Activated CD8-positive, alpha-beta memory T cell treated with anti-CD3 and anti-CD28 coated beads for 1 hour (primary cell): Measurements from ENCODE around the gene OR10H3.
"Not testable (repeated sequence)": the region's sequence is repeated elsewhere in the genome, so short reads cannot be mapped to it uniquely, and the experiment has no call there.

Experiments
- DNase-seq, 2 donors: peaks; one replicate each; pipeline ENCODE4 v3.0.0-alpha.2; 2020; ENCODE audit warnings: low read depth in 1 of 2; ENCODE audit errors: extremely low read depth in 1 of 2

Gene OR10H3, protein sequence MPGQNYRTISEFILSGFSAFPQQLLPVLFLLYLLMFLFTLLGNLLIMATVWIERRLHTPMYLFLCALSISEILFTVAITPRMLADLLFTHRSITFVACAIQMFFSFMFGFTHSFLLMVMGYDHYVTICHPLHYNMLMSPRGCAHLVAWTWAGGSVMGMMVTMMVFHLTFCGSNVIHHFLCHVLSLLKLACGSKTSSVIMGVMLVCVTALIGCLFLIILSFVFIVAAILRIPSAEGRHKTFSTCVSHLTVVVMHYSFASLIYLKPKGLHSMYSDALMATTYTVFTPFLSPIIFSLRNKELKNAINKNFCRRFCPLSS

DNA sequence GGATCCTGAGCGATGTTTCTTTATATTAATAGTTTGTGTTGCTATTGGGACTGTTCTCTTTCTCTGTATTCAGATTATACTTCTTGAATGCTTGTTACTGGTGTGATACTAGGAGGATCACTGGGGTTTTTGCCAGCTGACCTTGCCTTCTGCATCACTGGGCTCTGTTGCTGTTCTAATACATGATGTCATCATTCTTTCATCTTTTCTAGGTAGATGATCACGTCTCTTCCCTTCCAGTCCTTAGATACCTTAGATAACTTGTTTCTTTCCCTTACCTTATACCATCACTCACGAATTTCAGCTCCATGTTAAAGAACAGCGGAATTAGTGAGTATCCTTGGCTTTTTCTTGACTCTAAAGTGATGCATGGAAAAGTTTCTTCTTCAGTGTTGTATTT, at the start of gene OR10H3:
Gene OR10H3, plus strand, starts transcription at position 264 of the 400 bp plus-strand sequence. CDS start 3,408 bp downstream, outside the sequence.
- no peak for DNase-seq

DNA sequence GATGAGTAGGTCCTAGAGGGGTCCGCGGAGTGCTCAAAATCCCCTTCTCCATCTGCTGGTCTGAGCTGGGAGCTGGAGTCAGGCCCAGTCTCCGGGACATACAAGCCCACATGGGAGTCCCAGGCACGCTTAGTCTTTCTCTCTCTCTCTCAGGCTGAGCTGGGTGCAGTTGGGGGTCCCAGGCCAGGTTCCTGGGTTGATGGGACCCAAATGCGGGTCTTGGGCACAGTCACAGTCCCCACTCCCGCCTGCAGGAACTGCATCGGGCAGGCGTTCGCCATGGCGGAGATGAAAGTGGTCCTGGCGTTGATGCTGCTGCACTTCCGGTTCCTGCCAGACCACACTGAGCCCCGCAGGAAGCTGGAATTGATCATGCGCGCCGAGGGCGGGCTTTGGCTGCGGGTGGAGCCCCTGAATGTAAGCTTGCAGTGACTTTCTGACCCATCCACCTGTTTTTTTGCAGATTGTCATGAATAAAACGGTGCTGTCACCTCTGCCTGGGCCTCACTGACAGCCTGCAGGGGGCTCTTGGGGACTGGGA, 41.1 kb upstream of the OR10H3 start:
- no peak for DNase-seq

- no peak for DNase-seq
Measured at GRCh38 chr19:15701757-15702533, 35.8 kb upstream of the OR10H3 start.

GRCh38 chr19:15702534-15702930, 35.3 kb upstream of the OR10H3 start:
- no peak for DNase-seq

GRCh38 chr19:15714638-15715037, 23.1 kb upstream of the OR10H3 start:
- no peak for DNase-seq

DNA sequence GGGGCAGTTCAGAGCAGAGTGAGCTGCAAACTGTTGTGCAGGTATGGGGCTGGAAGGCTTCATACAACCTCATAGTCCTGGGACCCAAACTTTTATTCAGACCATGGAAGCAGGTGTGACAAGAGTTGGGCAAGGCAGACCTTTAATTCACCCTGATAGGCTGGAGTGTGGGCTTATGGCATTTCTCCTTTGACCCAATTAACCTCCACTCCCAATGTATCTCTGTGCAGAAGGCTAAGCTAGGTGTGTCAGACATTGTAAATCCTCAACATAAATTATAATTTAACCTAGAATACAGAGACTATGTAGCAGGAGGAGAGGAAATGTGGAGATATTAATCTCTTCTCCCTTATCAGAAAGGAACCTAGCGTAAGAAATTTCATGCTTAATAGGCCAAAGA, 22.1 kb upstream of the OR10H3 start:
- no peak for DNase-seq

DNA sequence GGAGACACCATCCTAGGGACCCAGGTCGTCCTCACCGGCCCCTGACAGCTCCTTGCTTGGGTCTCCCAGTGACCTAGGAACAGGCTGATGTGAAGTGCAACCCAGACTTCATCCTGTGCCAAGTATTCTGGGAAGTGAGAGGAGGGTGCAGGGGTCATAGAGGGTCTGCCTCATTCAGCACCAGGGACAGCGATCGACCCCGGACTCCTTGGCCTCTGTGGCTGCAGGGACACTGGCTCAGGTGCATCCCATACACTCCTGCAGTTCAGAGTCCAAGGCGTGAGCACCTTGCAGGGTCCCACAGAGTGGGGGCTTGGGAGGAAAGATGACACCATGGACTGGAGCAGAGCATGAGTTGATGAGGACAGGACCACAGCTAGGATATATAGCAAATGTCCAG, 20.0 kb upstream of the OR10H3 start:
- no peak for DNase-seq

GRCh38 chr19:15721268-15721667, 16.5 kb upstream of the OR10H3 start:
- no peak for DNase-seq

DNA sequence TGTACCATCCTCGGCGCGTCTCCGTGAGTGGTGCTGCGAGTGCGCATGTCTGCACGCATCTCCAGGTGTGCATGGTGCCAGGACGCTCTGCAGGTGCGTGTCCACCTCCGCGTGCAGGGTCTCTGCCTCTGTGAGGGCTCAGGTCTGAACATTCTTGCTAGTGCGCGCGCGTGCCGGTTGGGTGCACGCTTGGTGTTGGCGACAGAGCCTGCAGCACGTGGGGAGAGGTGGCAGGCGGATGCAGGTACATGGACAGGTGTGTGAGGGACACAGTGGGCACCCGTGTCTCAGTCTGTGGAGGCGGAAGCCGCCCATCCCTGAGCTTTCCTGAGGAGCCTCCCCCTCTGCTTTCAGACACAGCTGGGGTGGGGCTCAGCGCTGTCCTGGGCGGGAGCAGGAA, 14.8 kb upstream of the OR10H3 start:
- DNase-seq: no peak

GRCh38 chr19:15727724-15728123, 10.1 kb upstream of the OR10H3 start, which contains the start of gene OR10H2:
Gene OR10H2 (plus strand): TSS chr19:15728024. CDS start chr19:15728044, 20 bp downstream.
- no peak for DNase-seq

- no peak for DNase-seq
Measured at GRCh38 chr19:15730538-15730937, 7.2 kb upstream of the OR10H3 start.

GRCh38 chr19:15732388-15732787, 5.4 kb upstream of the OR10H3 start:
- no peak for DNase-seq

- DNase-seq: no peak
Measured at GRCh38 chr19:15733895-15734294, 3.9 kb upstream of the OR10H3 start.

DNA sequence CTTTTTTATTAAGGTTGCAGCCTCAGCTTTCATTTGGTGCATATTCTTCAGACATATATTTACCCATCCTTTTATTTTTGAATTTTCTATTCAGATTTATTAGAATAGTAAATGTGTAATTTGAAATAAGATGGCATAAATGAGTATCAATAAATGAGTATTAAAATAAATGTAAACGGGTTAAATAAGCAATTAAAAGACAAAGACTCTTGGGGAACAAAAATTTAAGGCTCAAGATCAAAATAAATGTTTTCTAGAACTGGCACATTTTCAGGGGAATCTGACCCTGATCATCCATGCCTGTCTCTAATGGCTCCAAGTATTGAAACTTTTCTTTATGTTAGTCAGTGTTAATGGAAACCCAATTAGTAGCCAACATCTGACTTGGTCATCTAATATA, 3.0 kb downstream of the OR10H3 start:
- no peak for DNase-seq

GRCh38 chr19:15748239-15748638, 10.5 kb downstream of the OR10H3 start:
- DNase-seq: no peak

- DNase-seq: no peak
Measured at GRCh38 chr19:15758379-15758778, 20.6 kb downstream of the OR10H3 start.

DNA sequence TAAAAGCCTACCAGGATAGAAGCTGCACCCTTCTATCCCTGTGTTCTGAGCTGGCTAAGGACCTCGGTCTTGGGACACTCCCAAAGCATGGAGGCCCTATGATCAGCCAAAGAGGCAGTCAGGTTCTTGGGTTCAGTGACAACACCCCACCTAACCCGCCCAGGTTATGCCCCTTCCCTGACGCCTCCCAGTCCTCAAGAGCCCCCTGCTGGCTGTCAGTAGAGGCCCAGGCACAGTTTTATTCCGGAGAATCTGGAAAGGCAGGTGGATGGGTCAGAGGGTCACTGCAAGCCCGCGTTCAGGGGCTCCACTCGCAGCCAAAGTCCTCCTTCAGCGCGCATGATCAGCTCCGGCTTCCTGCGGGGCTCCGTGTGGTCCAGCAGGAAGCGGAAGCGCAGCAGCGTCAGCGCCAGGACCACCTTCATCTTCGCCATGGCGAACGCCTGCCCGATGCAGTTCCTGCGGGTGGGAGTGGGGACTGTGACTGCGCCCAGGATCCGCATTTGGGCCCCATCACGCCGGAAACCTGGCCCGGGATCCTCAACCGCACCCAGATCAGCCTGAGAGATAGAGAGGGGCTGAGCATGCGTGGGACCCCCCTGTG, 22.3 kb downstream of the OR10H3 start:
- DNase-seq: no peak

GRCh38 chr19:15769586-15769985, 31.8 kb downstream of the OR10H3 start:
- DNase-seq: no peak

GRCh38 chr19:15774159-15774558, 36.4 kb downstream of the OR10H3 start:
- DNase-seq: not testable (repeated sequence)

DNA sequence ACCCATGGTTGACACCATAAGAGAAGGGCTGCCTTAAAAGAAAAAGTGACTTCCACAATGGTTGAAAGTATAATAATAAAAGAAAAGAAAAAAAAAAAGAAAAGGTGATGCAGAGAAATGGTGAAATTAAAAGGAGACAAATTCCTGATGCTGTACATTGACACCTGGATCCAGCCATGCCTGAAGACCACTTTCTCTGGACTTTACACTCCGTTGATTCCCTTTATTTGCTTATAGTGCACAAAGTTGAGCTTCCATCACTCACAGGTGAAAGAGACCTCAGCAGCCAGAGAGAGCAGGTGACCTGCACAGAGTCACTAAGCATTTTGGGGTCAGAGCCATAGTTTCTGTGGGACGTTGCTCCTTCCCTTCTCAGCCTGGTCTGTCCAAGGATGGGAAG, 37.5 kb downstream of the OR10H3 start:
- no peak for DNase-seq

GRCh38 chr19:15776264-15776663, 38.5 kb downstream of the OR10H3 start:
- no peak for DNase-seq
